Astrocyte (in vitro differentiated cells and primary cell): Measurements from ENCODE around the gene SPRY1. TPM values are rescaled to one million over a fixed set of nuclear protein-coding genes. Genes with fewer than 3 reads are reported as not detected.

Experiments used
- DNase-seq: peaks from one replicate; pipeline ENCODE4 v3.0.0-alpha.2; 2010; ENCODE audit warnings: low read depth
- FAIRE-seq: peaks from 2 replicates; lab custom pipeline; 2011; peaks lifted over from hg19 to GRCh38; lab: Jason Lieb, UNC
- H2AFZ ChIP-seq: 2 replicates; pipeline ENCODE4 v1.6.0; 2012; ENCODE audit warnings: low read depth, low read length, inconsistent platforms
- H3K27ac ChIP-seq: 2 replicates; pipeline ENCODE4 v1.5.1; 2011; ENCODE audit warnings: low read depth, low read length, inconsistent platforms
- H3K27me3 ChIP-seq: 2 replicates; pipeline ENCODE4 v1.6.0; 2011; ENCODE audit warnings: low read length, inconsistent platforms; ENCODE audit not compliant: insufficient read depth
- H3K36me3 ChIP-seq: 2 replicates; pipeline ENCODE4 v1.5.1; 2011; ENCODE audit warnings: low read length, inconsistent platforms; ENCODE audit not compliant: insufficient read depth
- H3K4me1 ChIP-seq: 2 replicates; pipeline ENCODE4 v1.5.1; 2011; ENCODE audit warnings: low read length, inconsistent platforms; ENCODE audit not compliant: insufficient read depth
- H3K4me2 ChIP-seq: 2 replicates; pipeline ENCODE4 v1.6.0; 2012; ENCODE audit warnings: low read length, inconsistent platforms
- H3K4me3 ChIP-seq: 2 replicates; pipeline ENCODE4 v1.5.1; 2011; ENCODE audit warnings: low read depth, mild to moderate bottlenecking, low read length, inconsistent platforms; ENCODE audit not compliant: insufficient read depth
- H3K79me2 ChIP-seq: 2 replicates; pipeline ENCODE4 v1.6.0; 2012; ENCODE audit warnings: mild to moderate bottlenecking, low read length, inconsistent platforms; ENCODE audit not compliant: insufficient read depth
- H3K9ac ChIP-seq: 2 replicates; pipeline ENCODE4 v1.6.0; 2012; ENCODE audit warnings: mild to moderate bottlenecking, low read length, inconsistent platforms
- H3K9me3 ChIP-seq: 2 replicates; pipeline ENCODE4 v1.5.1; 2012; ENCODE audit warnings: low read depth, mild to moderate bottlenecking, low read length, inconsistent platforms; ENCODE audit not compliant: insufficient read depth
- H4K20me1 ChIP-seq: 2 replicates; pipeline ENCODE4 v1.6.0; 2012; ENCODE audit warnings: low read length, inconsistent platforms; ENCODE audit not compliant: insufficient read depth
- H3K27ac Mint-ChIP-seq: one replicate; pipeline ENCODE4 v1.8.0; 2021; ENCODE audit warnings: mild to moderate bottlenecking, mixed read lengths; ENCODE audit not compliant: unreplicated experiment
- H3K27me3 Mint-ChIP-seq: one replicate; pipeline ENCODE4 v1.8.0; 2021; ENCODE audit warnings: low read depth, mixed read lengths; ENCODE audit not compliant: unreplicated experiment
- H3K36me3 Mint-ChIP-seq: one replicate; pipeline ENCODE4 v1.8.0; 2021; ENCODE audit warnings: low read depth, mixed read lengths; ENCODE audit not compliant: unreplicated experiment
- H3K4me1 Mint-ChIP-seq: one replicate; pipeline ENCODE4 v1.8.0; 2021; ENCODE audit warnings: low read depth, mixed read lengths; ENCODE audit not compliant: unreplicated experiment
- H3K4me3 Mint-ChIP-seq: one replicate; pipeline ENCODE4 v1.8.0; 2021; ENCODE audit warnings: mild to moderate bottlenecking, moderate library complexity, mixed read lengths; ENCODE audit not compliant: unreplicated experiment
- H3K9me3 Mint-ChIP-seq: one replicate; pipeline ENCODE4 v1.8.0; 2021; ENCODE audit warnings: mild to moderate bottlenecking, mixed read lengths; ENCODE audit not compliant: unreplicated experiment
- EZH2 ChIP-seq: IDR thresholded peaks from 2 replicates; pipeline ENCODE4 v1.6.1; 2012; ENCODE audit warnings: mild to moderate bottlenecking, low read length, inconsistent platforms; ENCODE audit not compliant: insufficient read depth
- total RNA-seq: library from RNA; stranded (reverse); gene quantifications from 2 replicates; pipeline ENCODE4 v1.2.1, GENCODE V29; 2021
- TF ChIP-seq, protein P1 (sequence below): IDR thresholded peaks from 2 replicates; pipeline ENCODE4 v1.5.1; 2011; ENCODE audit warnings: low read depth, mild to moderate bottlenecking, inconsistent platforms, low read length, moderate library complexity; ENCODE audit not compliant: insufficient read depth

The SPRY1 gene
- total RNA-seq, 1 donor from 2014 or later = 51.6 TPM

DNA sequence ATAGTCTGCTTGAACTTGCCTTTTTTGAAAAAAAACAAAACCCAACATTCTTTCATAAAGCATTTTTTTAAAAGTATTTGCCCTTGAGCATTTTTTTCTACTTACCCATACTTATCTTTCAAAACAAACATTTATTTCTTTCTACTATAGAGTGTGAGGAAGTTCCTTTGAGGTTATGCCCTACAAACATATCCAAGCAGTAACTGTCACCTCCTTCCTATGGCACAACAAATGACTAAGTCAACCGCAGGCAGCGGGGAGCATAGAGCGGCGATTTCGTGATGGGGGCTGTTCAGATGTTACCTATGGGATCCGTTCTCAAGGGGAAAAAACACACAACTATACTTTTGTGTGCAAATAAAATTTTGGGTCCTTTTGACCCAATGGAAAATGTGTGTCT lies 19.4 kb downstream of the SPRY1 start:
- peaks cover 30% of the 10 kb centered on the region for H3K4me1 ChIP-seq
- Mint-ChIP-seq H3K4me3 (no peak overlapping the region), H3K27me3 (no peaks in the 10 kb centered on the region), H3K9me3 (no peaks in the 10 kb centered on the region), H3K27ac (no peak overlapping the region), H3K36me3 (no peaks in the 10 kb centered on the region), H3K4me1 (peaks cover 37% of the 10 kb centered on the region)
- H3K27ac ChIP-seq = no peak overlapping the region
- H3K79me2 ChIP-seq = no peaks in the 10 kb centered on the region
- no peak for TF ChIP-seq EZH2
- TF ChIP-seq, protein P1, sequence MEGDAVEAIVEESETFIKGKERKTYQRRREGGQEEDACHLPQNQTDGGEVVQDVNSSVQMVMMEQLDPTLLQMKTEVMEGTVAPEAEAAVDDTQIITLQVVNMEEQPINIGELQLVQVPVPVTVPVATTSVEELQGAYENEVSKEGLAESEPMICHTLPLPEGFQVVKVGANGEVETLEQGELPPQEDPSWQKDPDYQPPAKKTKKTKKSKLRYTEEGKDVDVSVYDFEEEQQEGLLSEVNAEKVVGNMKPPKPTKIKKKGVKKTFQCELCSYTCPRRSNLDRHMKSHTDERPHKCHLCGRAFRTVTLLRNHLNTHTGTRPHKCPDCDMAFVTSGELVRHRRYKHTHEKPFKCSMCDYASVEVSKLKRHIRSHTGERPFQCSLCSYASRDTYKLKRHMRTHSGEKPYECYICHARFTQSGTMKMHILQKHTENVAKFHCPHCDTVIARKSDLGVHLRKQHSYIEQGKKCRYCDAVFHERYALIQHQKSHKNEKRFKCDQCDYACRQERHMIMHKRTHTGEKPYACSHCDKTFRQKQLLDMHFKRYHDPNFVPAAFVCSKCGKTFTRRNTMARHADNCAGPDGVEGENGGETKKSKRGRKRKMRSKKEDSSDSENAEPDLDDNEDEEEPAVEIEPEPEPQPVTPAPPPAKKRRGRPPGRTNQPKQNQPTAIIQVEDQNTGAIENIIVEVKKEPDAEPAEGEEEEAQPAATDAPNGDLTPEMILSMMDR = no peak
- no peaks in the 10 kb centered on the region for H3K36me3 ChIP-seq
- H3K9me3 ChIP-seq = no peaks in the 10 kb centered on the region
- FAIRE-seq (peak; percentile 85), DNase-seq (peak; percentile 76)
- no peak overlapping the region for H3K4me3 ChIP-seq
- H3K4me2 ChIP-seq = peak overlapping the region; percentile 44
- H3K9ac ChIP-seq = no peak overlapping the region
- H4K20me1 ChIP-seq = no peaks in the 10 kb centered on the region
- no peak overlapping the region for H2AFZ ChIP-seq
- H3K27me3 ChIP-seq = no peaks in the 10 kb centered on the region

DNA sequence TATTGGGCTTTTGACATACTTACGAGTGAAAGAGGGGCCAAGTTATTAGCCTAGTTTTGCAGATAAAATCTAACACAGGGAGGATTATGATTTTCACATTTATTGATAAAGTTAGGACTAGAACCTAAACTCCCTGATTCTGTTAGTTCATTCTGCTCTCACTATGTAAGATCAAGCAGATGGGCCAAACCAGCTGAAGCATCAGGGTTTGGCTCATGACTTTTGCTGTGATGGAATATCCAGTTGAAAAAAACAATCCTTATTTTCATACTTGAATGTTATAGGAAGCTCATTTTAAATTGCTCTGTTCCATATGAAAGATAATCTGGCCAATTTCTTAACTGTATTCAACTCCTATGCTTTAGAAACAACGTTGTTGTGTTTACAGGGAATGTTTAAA lies 21.2 kb downstream of the SPRY1 start:
- no peak for FAIRE-seq
- no peaks in the 10 kb centered on the region for H3K9me3 ChIP-seq
- H3K4me3 Mint-ChIP-seq = no peak overlapping the region
- H3K27ac ChIP-seq = peak overlapping the region; percentile 26
- peak overlapping the region; percentile 70 for H3K27ac Mint-ChIP-seq
- no peaks in the 10 kb centered on the region for H4K20me1 ChIP-seq
- no peaks in the 10 kb centered on the region for H3K27me3 ChIP-seq
- H3K36me3 ChIP-seq = no peaks in the 10 kb centered on the region
- H3K9me3 Mint-ChIP-seq = no peaks in the 10 kb centered on the region
- peaks cover 28% of the 10 kb centered on the region for H3K4me1 ChIP-seq
- H3K4me2 ChIP-seq = peak overlapping the region; percentile 76
- H3K27me3 Mint-ChIP-seq = no peaks in the 10 kb centered on the region
- H3K79me2 ChIP-seq = no peaks in the 10 kb centered on the region
- DNase-seq = no peak
- TF ChIP-seq, protein P1 = no peak
- H3K4me1 Mint-ChIP-seq = peaks cover 28% of the 10 kb centered on the region
- no peaks in the 10 kb centered on the region for H3K36me3 Mint-ChIP-seq
- no peak overlapping the region for H3K4me3 ChIP-seq
- H2AFZ ChIP-seq = no peak overlapping the region
- no peak overlapping the region for H3K9ac ChIP-seq

DNA sequence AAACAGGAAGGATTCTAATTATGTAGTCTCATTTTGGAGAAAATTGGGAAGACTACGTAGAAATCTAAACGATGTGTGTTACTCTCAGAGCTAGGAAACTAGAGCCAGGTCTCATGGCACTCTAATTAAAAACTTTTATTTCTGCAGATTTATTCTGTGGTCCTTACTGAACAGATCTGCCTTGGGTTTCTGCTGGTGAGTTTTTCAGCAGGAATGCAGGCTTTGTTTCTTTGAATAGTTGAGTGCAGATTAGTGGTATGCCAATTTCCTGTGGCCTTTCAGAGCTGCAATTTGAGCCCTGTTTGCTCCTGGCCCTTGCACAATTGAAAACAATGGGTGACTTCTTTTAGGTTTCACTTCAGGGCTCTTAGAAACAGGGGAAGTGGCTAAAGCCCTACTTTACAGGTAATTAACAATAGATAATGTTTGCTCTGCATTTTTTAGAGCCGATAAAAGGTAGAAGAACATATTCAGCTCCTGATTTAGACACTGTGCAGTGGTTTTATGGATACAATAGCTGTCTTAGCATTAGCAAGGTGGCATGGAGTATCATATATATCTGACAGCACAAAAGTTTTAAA lies 21.8 kb downstream of the SPRY1 start:
- TF ChIP-seq, protein P1 = no peak
- no peak for TF ChIP-seq EZH2
- H3K36me3 Mint-ChIP-seq = no peaks in the 10 kb centered on the region
- peak overlapping the region; percentile 70 for H3K27ac Mint-ChIP-seq
- H3K4me1 Mint-ChIP-seq = peaks cover 22% of the 10 kb centered on the region
- DNase-seq (peak; percentile 95), FAIRE-seq (peak; percentile 97)
- H3K4me3 Mint-ChIP-seq = no peak overlapping the region
- Histone ChIP-seq H3K27ac (peak overlapping the region; percentile 26), H3K4me1 (peaks cover 25% of the 10 kb centered on the region), H3K27me3 (no peaks in the 10 kb centered on the region), H3K4me3 (no peak overlapping the region), H3K79me2 (no peaks in the 10 kb centered on the region), H3K36me3 (no peaks in the 10 kb centered on the region), H3K9me3 (no peaks in the 10 kb centered on the region), H3K9ac (no peak overlapping the region), H3K4me2 (peak overlapping the region; percentile 76), H2AFZ (no peak overlapping the region), H4K20me1 (no peaks in the 10 kb centered on the region)
- peaks cover 1% of the 10 kb centered on the region for H3K9me3 Mint-ChIP-seq
- no peaks in the 10 kb centered on the region for H3K27me3 Mint-ChIP-seq
